GM12878 (cell line): ENCODE measurements around the gene SCGN. TPM values are rescaled to one million over a fixed set of nuclear protein-coding genes. Genes with fewer than 3 reads are reported as not detected.

Source experiments
- ATAC-seq: fragments of 200-7000 bp; cut with Tn5 transposase; 3 replicates; pipeline ENCODE4 v1.9.1; 2020; ENCODE audit warnings: mild to moderate bottlenecking, moderate library complexity
- BruUV-seq: library from RNA; stranded (reverse); fragments of 400-500 nt; replicated peaks from 2 replicates; lab custom pipeline; 2021; lab: Mats Ljungman, UMichigan
- CTCF ChIA-PET: fragments of 300-600 bp; sonication (Branson Sonifier 250); formaldehyde crosslinking; extraction: SDS; loops from one replicate; lab custom pipeline; 2021; ENCODE audit warnings: inconsistent platforms; lab: Yijun Ruan, JAX
- POLR2A ChIA-PET: fragments of 350-600 bp; formaldehyde crosslinking; extraction: SDS; loops from one replicate; lab custom pipeline; 2021; ENCODE audit warnings: inconsistent platforms; lab: Charles Lee
- RAD21 ChIA-PET: fragments of 300-600 bp; sonication (Branson Sonifier 250); formaldehyde crosslinking; loops from one replicate; lab custom pipeline; 2023; ENCODE audit warnings: antibody characterized with exemption; ENCODE audit not compliant: unreplicated experiment; lab: Charles Lee
- SMC1A ChIA-PET: fragments of 300-600 bp; sonication (Branson Sonifier 250); formaldehyde crosslinking; loops from one replicate; lab custom pipeline; 2023; ENCODE audit not compliant: unreplicated experiment, uncharacterized antibody; lab: Charles Lee
- DNase-seq: peaks from one replicate; pipeline ENCODE4 v3.0.0-alpha.2; 2011; ENCODE audit warnings: low read depth, low spot score
- FAIRE-seq: peaks from 3 replicates; lab custom pipeline; 2011; peaks lifted over from hg19 to GRCh38; lab: Jason Lieb, UNC
- H2AFZ ChIP-seq: 2 replicates; pipeline ENCODE4 v1.6.0; 2011; ENCODE audit warnings: low read depth, low read length, control low read depth; ENCODE audit not compliant: control insufficient read depth
- H3K27ac ChIP-seq: 2 replicates; pipeline ENCODE4 v1.5.1; 2011; ENCODE audit warnings: control low read depth; ENCODE audit not compliant: control insufficient read depth, insufficient read depth
- H3K27me3 ChIP-seq, 2 experiments: replicated peaks in 1 of 2; 2 replicates each; pipeline versions ENCODE4 v1.6.0 to v1.6.1; 2011; ENCODE audit warnings: low read length in 1 of 2; ENCODE audit not compliant: control insufficient read depth in 2 of 2, insufficient read depth in 2 of 2
- H3K36me3 ChIP-seq, 2 experiments: 2 replicates each; pipeline ENCODE4 v1.5.1; 2011; ENCODE audit warnings: low read length in 1 of 2; ENCODE audit not compliant: control insufficient read depth in 2 of 2, insufficient read depth in 2 of 2
- H3K4me1 ChIP-seq: 2 replicates; pipeline ENCODE4 v1.6.1; 2011; ENCODE audit warnings: mild to moderate bottlenecking, low read length, moderate library complexity, mixed read lengths; ENCODE audit not compliant: control insufficient read depth, insufficient read depth
- H3K4me2 ChIP-seq: 2 replicates; pipeline ENCODE4 v1.6.0; 2011; ENCODE audit warnings: control low read depth; ENCODE audit not compliant: control insufficient read depth, insufficient read depth
- H3K4me3 ChIP-seq: fragments of 200-600 bp; sonication (generic); 2 replicates; pipeline ENCODE4 v1.5.1; 2016
- H3K79me2 ChIP-seq: 2 replicates; pipeline ENCODE4 v1.6.0; 2011; ENCODE audit warnings: low read length; ENCODE audit not compliant: control insufficient read depth, insufficient read depth
- H3K9ac ChIP-seq: 2 replicates; pipeline ENCODE4 v1.8.0; 2011; ENCODE audit warnings: low read length, control low read depth, mixed read lengths; ENCODE audit not compliant: control insufficient read depth, insufficient read depth
- H3K9me3 ChIP-seq: replicated peaks from 3 replicates; pipeline ENCODE4 v1.5.1; 2011; ENCODE audit warnings: mild to moderate bottlenecking, low read length; ENCODE audit not compliant: control insufficient read depth, insufficient read depth
- H4K20me1 ChIP-seq: 2 replicates; pipeline ENCODE4 v1.6.0; 2011; ENCODE audit not compliant: control insufficient read depth, insufficient read depth
- CBFB ChIP-seq: IDR thresholded peaks from 2 replicates; pipeline ENCODE4 v1.6.1; 2016; ENCODE audit warnings: antibody characterized with exemption, low read depth
- EZH2 ChIP-seq: IDR thresholded peaks from 2 replicates; pipeline ENCODE4 v1.6.1; 2012; ENCODE audit warnings: low read depth, mild to moderate bottlenecking, control low read depth, inconsistent platforms, low read length, borderline replicate concordance; ENCODE audit not compliant: control insufficient read depth
- FOXM1 ChIP-seq: IDR thresholded peaks from 2 replicates; pipeline ENCODE4 v1.6.1; 2012; ENCODE audit warnings: low read depth, mild to moderate bottlenecking, inconsistent platforms, low read length, moderate library complexity
- GATAD2B ChIP-seq: fragments of 450-650 bp; conservative IDR thresholded peaks from 2 replicates; pipeline ENCODE4 v1.6.1; 2017; ENCODE audit warnings: low read depth, mild to moderate bottlenecking, moderate library complexity
- JUNB ChIP-seq: IDR thresholded peaks from 2 replicates; pipeline ENCODE4 v1.6.1; 2016; ENCODE audit warnings: antibody characterized with exemption, mild to moderate bottlenecking
- MYB ChIP-seq: fragments of 150-350 bp; IDR thresholded peaks from 2 replicates; pipeline ENCODE4 v1.6.1; 2014; ENCODE audit warnings: mild to moderate bottlenecking, low read depth, low read length, borderline replicate concordance
- PAX5 ChIP-seq: IDR thresholded peaks from 2 replicates; pipeline ENCODE4 v1.6.1; 2011; ENCODE audit warnings: low read depth, low read length, borderline replicate concordance
- POLR2AphosphoS5 ChIP-seq: IDR thresholded peaks from 2 replicates; pipeline ENCODE4 v1.6.1; 2011; ENCODE audit warnings: mild to moderate bottlenecking, low read length, inconsistent platforms
- STAT3 ChIP-seq: IDR thresholded peaks from 2 replicates; pipeline ENCODE4 v1.6.1; 2011; ENCODE audit warnings: low read depth, low read length, improper control_type of control experiment
- TARDBP ChIP-seq: IDR thresholded peaks from 2 replicates; pipeline ENCODE4 v1.6.1; 2016; ENCODE audit warnings: borderline replicate concordance
- TCF3 ChIP-seq: IDR thresholded peaks from 2 replicates; pipeline ENCODE4 v1.6.1; 2012; ENCODE audit warnings: low read depth, mild to moderate bottlenecking, low read length, borderline replicate concordance; ENCODE audit not compliant: insufficient read depth
- YY1 ChIP-seq: IDR thresholded peaks from 2 replicates; pipeline ENCODE4 v1.6.1; 2011; ENCODE audit warnings: low read depth, mild to moderate bottlenecking, low read length
- ZSCAN29 ChIP-seq: fragments of 450-650 bp; IDR thresholded peaks from 2 replicates; pipeline ENCODE4 v1.6.1; 2017; ENCODE audit warnings: mild to moderate bottlenecking, moderate library complexity
- WGBS: methylation state at CpG from one replicate; pipeline ENCODE4 v1.1.6; 2016; ENCODE audit warnings: low lambda C conversion rate; ENCODE audit not compliant: insufficient replicate concordance, insufficient coverage; ENCODE audit errors: missing lambda C conversion rate; 5-methylcytosine and 5-hydroxymethylcytosine counted together
- in situ Hi-C: fragments of 300-500 bp; cut with MboI; formaldehyde crosslinking; loops from 9 replicates; pipeline ENCODE4 v1.14.3; 2018; ENCODE audit warnings: mixed read lengths
- intact Hi-C: fragments of 100-400 bp; cut with micrococcal nuclease; formaldehyde crosslinking; loops from one replicate; pipeline ENCODE4 v1.14.2; 2022; ENCODE audit not compliant: unreplicated experiment
- polyA plus RNA-seq, 11 experiments: library from polyadenylated mRNA; depleted of rRNA in 4 of 11; unstranded in 6 of 11; stranded (reverse) in 5 of 11; fragments of >200 nt; fragmentation: Nextera tagmentation in 4 of 11; fragmentation: Illumina TruSeq in 1 of 11; extraction: Ambion mirVana in 4 of 11; extraction: Trizol in 1 of 11; gene quantifications; 1 replicate in 1 of 11; 2 replicates in 10 of 11; pipeline versions ENCODE4 v1.2.1 to v1.2.3, GENCODE V29; 2011 to 2016; ENCODE audit warnings: inconsistent platforms in 2 of 11, missing spikeins in 2 of 11, low read depth in 1 of 11
- total RNA-seq, 4 experiments: library from RNA; depleted of rRNA in 3 of 4; stranded (reverse); fragments of >200 nt in 3 of 4; fragmentation: Illumina TruSeq in 1 of 4; extraction: Trizol in 1 of 4; gene quantifications; 2 replicates each; pipeline versions ENCODE4 v1.2.1 to v1.2.3, GENCODE V29; 2013 to 2021
- TF ChIP-seq, protein P1 (sequence below): fragments of 450-650 bp; IDR thresholded peaks from 2 replicates; pipeline ENCODE4 v1.6.1; 2016; ENCODE audit warnings: mild to moderate bottlenecking
- TF ChIP-seq, protein P2 (sequence below): fragments of 450-650 bp; IDR thresholded peaks from 2 replicates; pipeline ENCODE4 v1.6.1; 2017; ENCODE audit warnings: low read depth, mild to moderate bottlenecking, moderate library complexity
- TF ChIP-seq, protein P3 (sequence below): fragments of 450-650 bp; formaldehyde crosslinking; IDR thresholded peaks from 2 replicates; pipeline ENCODE4 v1.4.0; 2020; ENCODE audit warnings: mild to moderate bottlenecking, moderate library complexity

The SCGN gene
- total and polyA plus RNA-seq, 10 of the 15 experiments (the other 5 are each of a cell fraction or from before 2014, with no cell fraction given) = not detected

DNA sequence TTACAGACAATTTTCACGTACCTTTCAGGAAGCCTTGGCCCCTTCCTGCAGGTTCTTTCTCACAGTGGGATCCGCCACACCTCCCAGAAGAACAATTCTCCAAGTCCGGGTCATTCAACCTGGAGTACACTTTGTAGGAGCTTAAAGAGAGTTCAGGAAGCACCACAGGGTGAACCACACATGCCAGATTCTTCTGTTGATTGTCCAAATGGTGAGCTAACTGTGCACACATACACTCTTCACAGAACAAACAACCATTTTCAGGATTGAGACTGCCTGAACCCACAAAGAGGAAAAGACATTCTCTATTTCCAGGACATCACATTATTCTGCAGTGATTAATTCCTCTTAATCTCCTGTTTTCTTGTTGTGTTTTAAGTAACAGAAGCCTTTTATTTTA lies 51.0 kb downstream of the SCGN start (continued):
- no peak for TF ChIP-seq STAT3
- TF ChIP-seq EZH2 = no peak
- TF ChIP-seq POLR2AphosphoS5 = no peak
- TF ChIP-seq PAX5 = no peak

DNA sequence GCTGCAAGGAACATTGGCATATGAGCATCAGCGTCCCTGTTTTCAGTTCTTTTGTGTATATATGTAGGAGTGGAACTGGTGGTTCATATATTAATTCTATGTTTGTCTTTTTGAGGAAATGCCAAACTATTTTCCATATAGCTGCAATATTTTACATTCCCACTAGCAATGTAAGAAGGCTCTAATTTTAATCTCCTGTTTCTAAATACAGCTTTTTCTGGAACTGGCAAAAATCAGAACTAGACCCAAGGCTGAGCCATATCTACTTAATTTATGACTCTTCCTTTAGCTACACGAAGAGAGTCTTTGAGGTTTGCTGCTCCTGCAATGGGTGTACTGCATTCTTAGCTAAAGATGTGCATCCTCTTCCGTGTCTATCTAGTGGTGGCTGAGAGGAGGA lies 52.0 kb downstream of the SCGN start:
- no peaks in the 10 kb centered on the region for H3K4me1 ChIP-seq
- no peak overlapping the region for H3K27ac ChIP-seq
- TF ChIP-seq, protein P1, sequence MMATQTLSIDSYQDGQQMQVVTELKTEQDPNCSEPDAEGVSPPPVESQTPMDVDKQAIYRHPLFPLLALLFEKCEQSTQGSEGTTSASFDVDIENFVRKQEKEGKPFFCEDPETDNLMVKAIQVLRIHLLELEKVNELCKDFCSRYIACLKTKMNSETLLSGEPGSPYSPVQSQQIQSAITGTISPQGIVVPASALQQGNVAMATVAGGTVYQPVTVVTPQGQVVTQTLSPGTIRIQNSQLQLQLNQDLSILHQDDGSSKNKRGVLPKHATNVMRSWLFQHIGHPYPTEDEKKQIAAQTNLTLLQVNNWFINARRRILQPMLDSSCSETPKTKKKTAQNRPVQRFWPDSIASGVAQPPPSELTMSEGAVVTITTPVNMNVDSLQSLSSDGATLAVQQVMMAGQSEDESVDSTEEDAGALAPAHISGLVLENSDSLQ = no peak
- TF ChIP-seq JUNB (no peak), YY1 (no peak), GATAD2B (no peak), ZSCAN29 (no peak), CBFB (no peak), MYB (no peak), TARDBP (no peak), TCF3 (no peak), FOXM1 (no peak)
- TF ChIP-seq, protein P2, sequence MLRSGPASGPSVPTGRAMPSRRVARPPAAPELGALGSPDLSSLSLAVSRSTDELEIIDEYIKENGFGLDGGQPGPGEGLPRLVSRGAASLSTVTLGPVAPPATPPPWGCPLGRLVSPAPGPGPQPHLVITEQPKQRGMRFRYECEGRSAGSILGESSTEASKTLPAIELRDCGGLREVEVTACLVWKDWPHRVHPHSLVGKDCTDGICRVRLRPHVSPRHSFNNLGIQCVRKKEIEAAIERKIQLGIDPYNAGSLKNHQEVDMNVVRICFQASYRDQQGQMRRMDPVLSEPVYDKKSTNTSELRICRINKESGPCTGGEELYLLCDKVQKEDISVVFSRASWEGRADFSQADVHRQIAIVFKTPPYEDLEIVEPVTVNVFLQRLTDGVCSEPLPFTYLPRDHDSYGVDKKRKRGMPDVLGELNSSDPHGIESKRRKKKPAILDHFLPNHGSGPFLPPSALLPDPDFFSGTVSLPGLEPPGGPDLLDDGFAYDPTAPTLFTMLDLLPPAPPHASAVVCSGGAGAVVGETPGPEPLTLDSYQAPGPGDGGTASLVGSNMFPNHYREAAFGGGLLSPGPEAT = no peak
- TF ChIP-seq, protein P3, sequence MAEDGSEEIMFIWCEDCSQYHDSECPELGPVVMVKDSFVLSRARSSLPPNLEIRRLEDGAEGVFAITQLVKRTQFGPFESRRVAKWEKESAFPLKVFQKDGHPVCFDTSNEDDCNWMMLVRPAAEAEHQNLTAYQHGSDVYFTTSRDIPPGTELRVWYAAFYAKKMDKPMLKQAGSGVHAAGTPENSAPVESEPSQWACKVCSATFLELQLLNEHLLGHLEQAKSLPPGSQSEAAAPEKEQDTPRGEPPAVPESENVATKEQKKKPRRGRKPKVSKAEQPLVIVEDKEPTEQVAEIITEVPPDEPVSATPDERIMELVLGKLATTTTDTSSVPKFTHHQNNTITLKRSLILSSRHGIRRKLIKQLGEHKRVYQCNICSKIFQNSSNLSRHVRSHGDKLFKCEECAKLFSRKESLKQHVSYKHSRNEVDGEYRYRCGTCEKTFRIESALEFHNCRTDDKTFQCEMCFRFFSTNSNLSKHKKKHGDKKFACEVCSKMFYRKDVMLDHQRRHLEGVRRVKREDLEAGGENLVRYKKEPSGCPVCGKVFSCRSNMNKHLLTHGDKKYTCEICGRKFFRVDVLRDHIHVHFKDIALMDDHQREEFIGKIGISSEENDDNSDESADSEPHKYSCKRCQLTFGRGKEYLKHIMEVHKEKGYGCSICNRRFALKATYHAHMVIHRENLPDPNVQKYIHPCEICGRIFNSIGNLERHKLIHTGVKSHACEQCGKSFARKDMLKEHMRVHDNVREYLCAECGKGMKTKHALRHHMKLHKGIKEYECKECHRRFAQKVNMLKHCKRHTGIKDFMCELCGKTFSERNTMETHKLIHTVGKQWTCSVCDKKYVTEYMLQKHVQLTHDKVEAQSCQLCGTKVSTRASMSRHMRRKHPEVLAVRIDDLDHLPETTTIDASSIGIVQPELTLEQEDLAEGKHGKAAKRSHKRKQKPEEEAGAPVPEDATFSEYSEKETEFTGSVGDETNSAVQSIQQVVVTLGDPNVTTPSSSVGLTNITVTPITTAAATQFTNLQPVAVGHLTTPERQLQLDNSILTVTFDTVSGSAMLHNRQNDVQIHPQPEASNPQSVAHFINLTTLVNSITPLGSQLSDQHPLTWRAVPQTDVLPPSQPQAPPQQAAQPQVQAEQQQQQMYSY (CRISPR knock-in tag) = no peak
- TF ChIP-seq, all 136 proteins: peak for 0
- ChIA-PET POLR2A (no interaction called here), CTCF (interaction anchor here (0.9 to 4.6 kb wide), 3 partner anchors 10 to 216 kb away, joined by 3 to 24 read pairs (median 4); no protein-coding TSS in a partner anchor), RAD21 (no interaction called here), SMC1A (interaction anchor here (1.8 to 1.9 kb wide), 2 partner anchors 10 to 12 kb away, joined by 3 to 6 read pairs; no protein-coding TSS in a partner anchor)
- no peaks in the 10 kb centered on the region for H3K36me3 ChIP-seq
- H3K9me3 ChIP-seq = no peaks in the 10 kb centered on the region
- intact Hi-C loops = no loop called here
- H3K4me2 ChIP-seq = no peak overlapping the region
- no TSS peak for BruUV-seq
- DNase-seq (no peak), ATAC-seq (no peak), FAIRE-seq (no peak)
- H3K79me2 ChIP-seq = no peaks in the 10 kb centered on the region
- WGBS = 0% methylated on average over 3 of the region's 3 CpGs
- H3K9ac ChIP-seq = no peak overlapping the region
- H3K4me3 ChIP-seq = no peak overlapping the region
- H4K20me1 ChIP-seq = no peaks in the 10 kb centered on the region
- H3K27me3 ChIP-seq = no peaks in the 10 kb centered on the region; a peak in 1 of 4 replicates
- in situ Hi-C loops = no loop called here
- H2AFZ ChIP-seq = no peak overlapping the region
